GM20000 (cell line): Measurements from ENCODE around the gene TMEM273.

Source experiments
- DNase-seq: peaks from one replicate; pipeline ENCODE4 v3.0.0; 2012; ENCODE audit warnings: low spot score
- TF ChIP-seq, protein P1 (sequence below): IDR thresholded peaks from 2 replicates; pipeline ENCODE4 v1.5.1; 2012; ENCODE audit warnings: mild to moderate bottlenecking, control low read depth; ENCODE audit errors: extremely low read depth, missing control alignments

The TMEM273 gene

DNA sequence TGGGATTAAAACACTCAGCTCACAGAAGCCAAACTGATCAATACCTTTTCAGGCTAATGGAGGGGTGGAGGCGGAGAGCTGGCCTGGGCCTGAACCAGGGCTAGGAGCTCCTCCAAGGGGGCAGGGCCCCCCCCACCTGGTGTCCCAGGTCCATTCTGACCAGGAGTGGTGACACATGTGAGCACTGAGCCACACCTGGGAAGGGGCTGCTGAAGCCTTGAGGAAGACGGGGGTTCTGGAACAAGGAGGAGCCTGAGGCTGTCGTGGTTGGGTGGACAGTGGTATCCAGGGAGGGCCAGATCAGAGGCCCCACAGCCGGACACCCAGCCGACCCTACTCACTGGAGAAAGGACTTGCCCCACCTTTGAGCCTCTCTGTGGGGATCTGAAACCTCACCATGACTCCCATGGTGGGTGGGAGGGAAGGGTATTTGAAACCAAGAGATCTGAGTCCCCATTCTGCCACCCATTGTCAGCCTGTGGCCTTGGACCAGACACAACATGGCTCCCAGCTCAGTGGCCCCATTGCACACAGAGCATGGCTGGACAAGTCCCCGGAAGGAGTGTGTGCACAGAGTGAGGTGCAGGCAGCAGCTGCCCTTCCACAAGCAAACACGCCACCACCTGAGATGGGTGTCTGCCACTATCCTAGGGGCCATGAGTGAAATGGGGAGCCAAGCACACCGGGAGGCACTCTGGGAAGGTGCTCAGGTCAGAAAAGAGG, 12.4 kb downstream of the TMEM273 start:
- TF ChIP-seq, protein P1, sequence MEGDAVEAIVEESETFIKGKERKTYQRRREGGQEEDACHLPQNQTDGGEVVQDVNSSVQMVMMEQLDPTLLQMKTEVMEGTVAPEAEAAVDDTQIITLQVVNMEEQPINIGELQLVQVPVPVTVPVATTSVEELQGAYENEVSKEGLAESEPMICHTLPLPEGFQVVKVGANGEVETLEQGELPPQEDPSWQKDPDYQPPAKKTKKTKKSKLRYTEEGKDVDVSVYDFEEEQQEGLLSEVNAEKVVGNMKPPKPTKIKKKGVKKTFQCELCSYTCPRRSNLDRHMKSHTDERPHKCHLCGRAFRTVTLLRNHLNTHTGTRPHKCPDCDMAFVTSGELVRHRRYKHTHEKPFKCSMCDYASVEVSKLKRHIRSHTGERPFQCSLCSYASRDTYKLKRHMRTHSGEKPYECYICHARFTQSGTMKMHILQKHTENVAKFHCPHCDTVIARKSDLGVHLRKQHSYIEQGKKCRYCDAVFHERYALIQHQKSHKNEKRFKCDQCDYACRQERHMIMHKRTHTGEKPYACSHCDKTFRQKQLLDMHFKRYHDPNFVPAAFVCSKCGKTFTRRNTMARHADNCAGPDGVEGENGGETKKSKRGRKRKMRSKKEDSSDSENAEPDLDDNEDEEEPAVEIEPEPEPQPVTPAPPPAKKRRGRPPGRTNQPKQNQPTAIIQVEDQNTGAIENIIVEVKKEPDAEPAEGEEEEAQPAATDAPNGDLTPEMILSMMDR, result no peak
- no peak for DNase-seq

DNA sequence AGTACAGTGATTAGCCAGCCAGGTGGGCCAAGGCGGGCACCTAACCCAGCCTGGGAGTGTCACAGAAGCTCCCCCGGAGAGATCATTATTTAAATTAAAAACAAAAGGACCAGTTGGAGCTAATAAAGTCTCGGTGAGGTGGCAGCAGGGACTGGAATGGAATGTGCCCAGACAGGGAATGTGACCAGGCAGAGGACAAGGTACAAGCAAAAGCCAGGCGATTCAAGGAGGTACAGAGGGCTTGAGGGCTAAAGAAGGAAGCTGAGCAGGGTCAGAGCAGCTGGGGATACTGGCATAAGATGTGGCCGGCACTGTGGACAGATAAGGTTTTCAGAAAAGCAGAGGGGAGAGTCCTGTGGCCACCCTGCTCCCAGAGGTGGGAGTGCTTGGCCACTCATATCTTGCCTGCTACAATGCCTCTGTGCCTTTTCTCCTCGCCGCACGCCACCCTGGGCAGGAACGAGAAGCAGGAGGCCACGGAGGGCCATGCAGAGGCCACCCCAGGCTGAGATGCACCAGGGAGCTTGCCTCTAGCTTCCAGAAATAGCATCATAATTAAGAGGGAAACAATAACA, 13.2 kb downstream of the TMEM273 start:
- no peak for DNase-seq
- TF ChIP-seq, protein P1, result no peak

DNA sequence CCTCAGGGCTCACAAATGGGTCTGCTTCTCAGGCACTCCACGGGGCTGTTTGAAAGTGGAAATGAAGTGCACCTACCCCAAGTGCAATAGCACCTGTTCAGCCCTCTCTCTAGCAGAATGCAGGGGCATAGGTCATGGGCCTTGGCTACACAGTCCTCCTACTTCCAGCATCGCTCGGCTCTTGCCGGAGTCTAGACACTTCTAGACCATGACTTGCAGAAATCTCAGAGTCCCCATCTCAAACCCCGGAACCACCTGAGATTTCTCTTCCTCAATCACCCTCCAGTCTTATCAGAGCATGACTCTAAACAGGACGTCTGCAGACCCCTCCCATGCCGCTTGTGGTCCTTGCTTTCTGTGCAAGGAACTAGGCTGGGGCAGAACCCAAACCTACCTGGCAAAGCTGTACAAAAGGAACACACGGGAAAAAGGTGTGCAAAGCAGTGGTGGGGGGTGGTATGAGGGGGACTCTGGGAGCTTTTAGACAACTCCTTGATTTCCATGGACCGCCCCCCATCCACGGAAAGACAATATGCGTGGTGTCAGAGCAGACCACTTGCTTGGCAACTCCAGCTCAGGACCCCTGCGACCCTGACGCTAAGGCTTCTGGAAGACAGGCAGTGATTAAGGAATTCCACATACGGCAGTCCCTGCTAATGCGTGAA, 13.8 kb downstream of the TMEM273 start:
- TF ChIP-seq, protein P1, result no peak
- no peak for DNase-seq

DNA sequence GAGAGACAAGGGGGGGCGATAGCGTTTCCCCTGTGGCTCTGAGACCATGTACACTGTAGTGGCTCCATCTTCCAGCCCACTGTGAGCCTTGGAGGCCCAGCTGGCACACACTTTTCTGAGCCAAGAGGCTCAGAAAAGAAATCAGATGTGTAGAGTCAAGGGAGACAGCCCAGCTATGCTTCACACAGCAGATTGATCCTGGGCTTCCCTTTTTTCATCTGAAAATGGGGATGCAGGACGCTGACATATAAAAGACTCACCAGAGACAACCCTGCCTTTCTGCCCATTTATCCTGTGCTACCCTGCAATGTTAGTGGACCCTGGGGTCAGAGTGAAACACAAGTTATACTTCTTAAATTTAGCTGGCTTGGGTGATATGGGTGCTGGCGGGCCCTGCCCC, 14.3 kb downstream of the TMEM273 start:
- TF ChIP-seq, protein P1, result no peak
- DNase-seq, result no peak

DNA sequence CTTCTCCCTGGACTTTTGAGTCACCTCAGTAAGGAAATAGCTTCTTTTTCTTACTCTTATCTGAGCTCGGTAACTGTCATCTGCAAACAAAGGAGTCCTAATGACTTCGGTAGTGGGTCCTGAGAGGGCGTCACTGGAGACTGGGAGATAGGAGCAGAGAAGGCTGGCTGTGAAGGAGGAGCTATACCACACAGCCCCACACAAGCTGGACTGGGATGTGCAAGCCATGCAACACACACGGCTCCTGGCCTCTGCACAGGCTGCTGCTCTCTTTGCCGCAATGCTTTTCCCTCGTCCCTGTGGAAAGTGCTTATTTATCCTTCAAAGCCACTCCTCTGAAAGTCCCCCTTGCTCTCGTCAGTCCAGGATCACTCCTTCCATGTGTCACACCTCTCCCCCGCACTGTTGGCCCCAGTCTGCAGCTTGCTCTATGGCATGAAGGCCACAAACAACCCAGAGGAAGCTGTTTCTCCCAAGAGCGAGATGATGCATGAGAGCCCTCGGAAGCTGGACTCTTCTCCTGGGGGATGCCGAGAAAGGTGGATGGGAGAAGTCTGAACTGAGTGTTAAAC, 14.9 kb downstream of the TMEM273 start:
- TF ChIP-seq, protein P1, result no peak
- no peak for DNase-seq

DNA sequence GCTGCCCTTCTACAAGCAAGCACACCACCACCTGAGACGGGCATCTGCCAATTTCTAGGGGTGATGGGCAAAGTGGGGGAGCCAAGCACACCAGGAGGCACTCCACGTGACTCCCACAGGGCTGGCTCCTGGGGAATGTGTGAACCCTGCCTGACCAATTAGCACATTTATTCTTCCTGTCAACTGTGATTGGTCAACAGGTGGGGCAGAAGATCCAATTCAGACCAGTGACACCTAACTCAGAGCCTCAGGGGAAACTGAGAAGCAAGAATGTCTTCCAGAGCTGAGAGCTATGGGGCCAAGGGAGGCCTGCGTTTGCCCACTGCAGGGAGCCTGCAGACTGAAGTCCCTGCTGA, 15.4 kb downstream of the TMEM273 start:
- TF ChIP-seq, protein P1, result no peak
- no peak for DNase-seq

DNA sequence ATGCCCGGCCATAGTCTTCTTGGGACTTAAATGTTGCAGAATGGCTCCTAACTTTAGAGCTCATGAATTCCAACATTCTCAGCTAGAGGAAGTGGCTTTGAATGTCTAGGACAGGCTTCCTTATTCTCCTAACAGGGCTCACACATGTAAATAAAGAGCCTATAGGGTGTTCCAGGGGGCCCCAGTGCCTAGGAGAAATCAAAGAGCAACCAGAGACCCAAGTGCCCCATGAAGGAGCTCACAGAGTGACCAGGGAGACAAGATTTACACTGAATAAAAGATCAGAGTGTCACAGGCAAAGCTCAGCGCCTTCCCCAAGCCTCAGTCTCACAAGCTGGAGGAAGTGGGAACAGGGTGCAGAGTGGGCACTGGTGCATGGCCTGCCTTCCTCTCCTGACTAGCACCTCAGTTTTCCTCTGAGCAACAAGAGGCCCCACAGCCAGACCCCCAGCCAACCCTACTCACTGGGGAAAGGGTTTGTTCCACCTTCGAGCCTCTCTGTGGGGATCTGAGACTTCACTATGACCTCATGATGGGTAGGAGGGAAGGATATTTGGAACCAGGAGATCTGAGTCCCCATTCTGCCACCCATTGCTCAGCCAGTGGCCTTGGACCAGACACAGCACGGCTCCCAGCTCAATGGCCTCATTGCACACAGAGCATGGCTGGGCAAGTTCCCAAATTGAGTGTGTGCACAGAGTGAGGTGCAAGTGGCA, 16.0 kb downstream of the TMEM273 start:
- TF ChIP-seq, protein P1, result no peak
- no peak for DNase-seq
